SH-SY5Y (cell line): Measurements from ENCODE around the gene SLC22A12.

Experiments used
- GATA2 ChIP-seq: IDR thresholded peaks from 2 replicates; pipeline ENCODE4 v1.6.1; 2011; ENCODE audit warnings: mild to moderate bottlenecking, low read depth, low read length
- GATA3 ChIP-seq: IDR thresholded peaks from 2 replicates; pipeline ENCODE4 v1.6.1; 2011; ENCODE audit warnings: low read depth, mild to moderate bottlenecking, low read length, moderate library complexity

GRCh38 chr11:64590763-64591221 is at the start of gene SLC22A12:
- TF ChIP-seq GATA2, result no peak
- no peak for TF ChIP-seq GATA3
